NCI-H2107 treated with DMSO at 0.1 percent for 48 hours (cell line): ENCODE measurements around the gene UBE2F.
"Not testable (repeated sequence)": the region's sequence is repeated elsewhere in the genome, so short reads cannot be mapped to it uniquely, and the experiment has no call there.

Source experiments
- DNase-seq: peaks from one replicate; lab custom pipeline; 2025; ENCODE audit not compliant: unreplicated experiment; lab: John Stamatoyannopoulos, UW

The UBE2F gene

DNA sequence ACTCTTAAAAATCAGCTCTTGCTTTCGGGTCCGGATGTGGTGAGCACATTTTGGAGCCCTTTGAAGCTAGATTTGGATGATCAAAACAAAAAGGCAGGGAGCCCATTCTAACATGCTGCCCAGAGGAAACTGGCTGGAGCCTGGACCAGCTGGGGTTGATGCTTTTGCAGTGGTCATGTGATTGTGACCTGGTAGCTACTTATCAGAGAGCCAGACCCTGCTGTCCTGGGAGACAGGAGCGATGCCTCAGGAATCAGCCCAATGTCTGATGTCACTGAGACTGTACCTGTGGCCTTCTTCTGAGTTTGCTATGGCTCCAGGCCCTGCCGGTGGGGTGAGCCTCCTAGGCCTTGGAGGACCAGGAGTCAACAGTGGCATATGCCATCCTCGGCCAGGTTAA lies 75.3 kb downstream of the UBE2F start:
- DNase-seq, result no peak

DNA sequence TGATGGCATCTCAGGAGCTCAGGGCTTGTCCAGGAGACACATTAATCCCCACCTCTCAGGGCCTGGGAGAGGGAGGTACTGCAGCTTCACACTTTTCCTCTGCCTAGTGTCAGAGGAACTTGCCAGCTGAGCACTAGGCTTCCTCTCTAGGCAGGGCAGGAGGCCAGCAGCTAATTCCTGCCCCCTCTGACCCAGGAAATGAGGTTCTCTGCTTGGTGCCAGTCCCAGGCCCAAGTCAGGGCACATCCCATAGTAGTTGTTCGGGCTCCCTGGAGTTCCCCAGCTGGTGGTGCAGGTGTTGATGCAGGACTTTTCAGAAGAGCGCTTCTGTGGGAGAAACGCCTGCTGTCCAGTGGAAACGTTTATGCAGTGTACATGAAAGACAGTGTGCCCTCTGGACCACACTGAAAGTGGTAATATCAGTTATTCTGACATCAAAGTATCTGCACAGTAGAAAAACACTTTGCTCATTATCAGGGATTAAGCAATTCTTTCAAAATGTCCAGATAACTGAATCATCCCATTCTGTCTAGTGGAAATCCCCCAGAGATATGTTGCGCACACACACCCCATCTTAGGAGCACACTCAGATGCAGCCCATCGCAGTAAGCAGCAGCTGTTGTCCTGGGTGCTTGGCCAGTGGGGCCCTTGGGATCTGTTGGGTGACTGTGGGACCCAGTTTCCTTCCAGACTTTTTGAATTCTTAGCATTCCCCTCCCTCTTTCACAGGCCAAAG lies 76.2 kb downstream of the UBE2F start:
- no peak for DNase-seq

DNA sequence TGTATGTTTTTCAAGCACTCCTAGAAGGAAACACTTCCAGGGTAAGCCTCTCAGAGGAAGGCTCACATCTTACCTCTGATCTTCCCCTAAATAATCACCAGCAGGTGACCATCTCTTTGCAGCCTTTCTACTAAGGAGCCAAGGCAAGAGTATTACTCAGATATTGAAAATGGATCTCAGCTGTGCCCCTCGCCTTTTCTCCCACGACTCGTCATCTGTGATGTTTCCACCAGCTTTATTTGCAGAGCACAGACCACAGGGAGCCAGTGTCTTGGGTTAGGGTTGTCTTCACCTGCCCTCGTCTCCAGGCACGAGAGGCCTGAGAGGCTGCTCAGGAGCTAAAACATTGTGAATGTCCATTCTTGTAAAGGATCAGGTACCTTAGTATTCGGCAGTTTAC lies 77.0 kb downstream of the UBE2F start:
- no peak for DNase-seq

DNA sequence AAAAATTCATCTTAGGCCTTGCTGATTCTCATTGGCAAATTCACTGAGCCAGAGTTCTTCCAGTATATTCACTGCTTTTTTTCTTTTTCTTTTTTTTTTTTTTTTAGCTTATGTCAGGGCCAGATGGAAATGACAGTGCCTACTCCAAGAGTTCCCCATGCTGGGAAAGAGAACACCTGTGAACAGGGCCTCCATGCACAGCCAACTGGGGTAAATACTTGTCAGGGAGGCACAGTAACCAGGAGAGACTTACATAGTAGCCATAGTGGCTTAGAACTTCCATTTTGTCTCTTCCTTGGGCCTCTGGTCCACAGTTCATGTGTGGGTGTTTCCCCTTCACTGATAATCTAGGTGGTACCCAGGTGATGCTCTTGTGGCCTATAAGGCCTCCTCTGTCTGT lies 78.8 kb downstream of the UBE2F start:
- DNase-seq, result no peak

DNA sequence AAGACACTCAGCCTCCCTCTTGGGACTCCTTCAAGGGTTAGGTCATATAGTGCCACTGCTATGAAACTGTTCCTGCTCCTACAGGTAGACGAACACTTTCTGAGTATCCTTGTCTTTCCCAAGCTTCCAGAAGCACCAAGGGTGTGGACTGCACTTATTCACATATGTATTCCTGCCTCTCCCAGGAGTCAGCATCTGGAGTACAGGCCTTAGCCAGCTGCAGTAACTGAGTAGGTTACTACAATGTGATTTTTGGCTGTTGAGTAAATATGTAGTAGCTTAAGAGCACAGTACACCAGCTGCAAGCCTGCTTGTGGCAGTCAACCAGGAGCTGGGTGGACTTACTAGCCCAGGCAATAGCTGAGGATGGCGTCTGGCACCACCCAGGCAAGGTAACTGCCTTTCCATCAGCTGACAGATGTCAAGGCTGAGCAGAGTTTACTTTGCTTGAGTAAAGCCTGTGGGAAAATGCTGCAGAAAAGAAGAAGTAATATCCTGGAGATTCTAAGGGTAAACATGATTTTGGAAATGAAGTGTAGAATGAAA lies 80.0 kb downstream of the UBE2F start:
- no peak for DNase-seq

DNA sequence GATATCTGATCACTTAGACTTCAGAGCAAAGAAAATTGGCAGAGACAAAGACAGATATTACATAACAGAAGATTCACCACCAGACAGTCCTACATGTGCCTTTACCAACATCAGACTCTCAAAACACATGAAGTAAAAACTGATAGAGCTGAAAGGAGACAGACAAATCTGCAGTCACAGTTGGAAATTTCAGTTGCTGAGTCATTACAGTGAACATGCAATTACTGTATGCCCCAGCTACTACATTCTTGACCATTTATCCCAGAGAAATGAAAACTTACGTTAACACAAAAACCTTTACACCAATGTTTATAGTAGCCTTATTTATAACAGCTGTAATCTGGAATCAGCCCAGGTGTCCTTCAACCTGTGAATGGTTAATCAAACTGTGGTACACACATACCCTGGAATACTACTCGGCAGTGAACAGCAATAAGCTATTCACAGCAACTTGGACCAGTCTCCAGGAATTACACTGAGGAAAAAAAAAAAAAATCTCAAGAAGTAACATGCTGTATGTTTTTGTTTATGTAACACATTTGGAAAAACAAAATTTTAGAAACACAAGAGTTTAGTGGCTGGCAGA lies 86.5 kb downstream of the UBE2F start:
- no peak for DNase-seq

DNA sequence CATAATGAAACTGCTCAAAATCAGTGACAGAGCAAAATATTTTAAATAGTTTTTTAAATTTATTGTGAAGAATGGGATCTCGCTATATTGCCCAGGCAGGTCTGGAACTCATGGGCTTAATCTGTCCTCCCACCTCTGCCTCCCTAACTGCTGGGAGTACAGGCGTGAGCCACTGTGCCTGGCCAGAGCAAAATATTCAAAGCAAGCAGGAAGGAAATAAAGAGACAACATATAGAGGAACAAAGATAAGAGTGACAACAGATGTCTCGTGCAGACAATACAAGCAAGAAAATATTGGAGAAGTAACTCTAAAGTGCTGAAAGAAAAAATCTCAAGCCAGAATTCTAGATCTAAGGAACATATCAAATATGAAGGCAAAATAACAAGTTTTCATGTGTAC lies 89.0 kb downstream of the UBE2F start:
- DNase-seq, result no peak

DNA sequence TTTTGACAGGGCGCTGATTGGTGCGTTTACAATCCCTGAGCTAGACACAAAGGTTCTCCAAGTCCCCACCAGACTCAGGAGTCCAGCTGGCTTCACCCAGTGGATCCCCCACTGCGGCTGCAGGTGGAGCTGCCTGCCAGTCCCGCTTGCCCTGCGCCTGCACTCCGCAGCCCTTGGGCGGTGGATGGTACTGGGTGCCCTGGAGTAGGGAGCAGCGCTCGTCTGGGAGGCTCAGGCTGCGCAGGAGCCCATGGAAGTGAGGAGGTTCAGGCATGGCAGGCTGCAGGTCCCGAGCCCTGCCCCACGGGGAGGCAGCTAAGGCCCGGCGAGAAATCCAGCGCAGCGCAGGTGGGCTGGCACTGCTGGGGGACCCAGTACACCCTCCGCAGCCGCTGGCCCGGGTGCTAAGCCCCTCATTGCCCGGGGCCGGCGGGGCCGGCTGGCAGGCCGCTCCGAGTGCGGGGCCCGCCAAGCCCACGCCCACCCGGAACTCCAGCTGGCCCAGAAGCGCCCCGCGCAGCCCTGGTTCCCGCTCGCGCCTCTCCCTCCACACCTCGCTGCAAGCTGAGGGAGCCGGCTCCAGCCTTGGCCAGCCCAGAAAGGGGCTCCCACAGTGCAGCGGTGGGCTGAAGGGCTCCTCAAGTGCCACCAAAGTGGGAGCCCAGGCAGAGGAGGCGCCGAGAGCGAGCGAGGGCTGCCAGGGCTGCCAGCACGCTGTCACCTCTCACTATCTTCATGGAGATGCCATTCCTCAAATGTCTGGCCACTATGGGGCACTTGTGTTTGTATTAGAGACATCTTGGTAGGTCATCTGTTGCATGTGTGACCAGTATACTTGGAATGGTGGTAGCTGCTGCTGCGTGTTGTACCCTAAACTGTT lies 91.1 kb downstream of the UBE2F start:
- not testable (repeated sequence) for DNase-seq

DNA sequence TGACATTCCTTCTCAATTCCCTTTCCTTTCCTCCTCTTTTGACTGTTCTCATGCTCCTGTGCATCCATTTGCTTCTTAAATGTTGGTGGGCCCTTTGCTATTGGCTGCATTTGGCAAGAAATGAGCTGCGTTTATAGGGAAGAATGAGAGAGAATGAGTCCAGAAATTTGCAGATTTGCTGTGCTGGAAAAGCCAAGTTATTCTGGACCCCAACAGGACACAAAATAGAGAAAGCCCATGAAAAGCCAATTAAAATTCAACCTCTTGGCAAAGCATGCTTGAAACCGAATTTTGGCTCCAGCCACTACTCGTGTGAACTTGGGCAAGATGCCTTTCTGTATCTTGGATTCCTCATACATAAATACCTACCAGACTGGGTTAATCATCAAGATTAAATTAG lies 92.7 kb downstream of the UBE2F start:
- no peak for DNase-seq

DNA sequence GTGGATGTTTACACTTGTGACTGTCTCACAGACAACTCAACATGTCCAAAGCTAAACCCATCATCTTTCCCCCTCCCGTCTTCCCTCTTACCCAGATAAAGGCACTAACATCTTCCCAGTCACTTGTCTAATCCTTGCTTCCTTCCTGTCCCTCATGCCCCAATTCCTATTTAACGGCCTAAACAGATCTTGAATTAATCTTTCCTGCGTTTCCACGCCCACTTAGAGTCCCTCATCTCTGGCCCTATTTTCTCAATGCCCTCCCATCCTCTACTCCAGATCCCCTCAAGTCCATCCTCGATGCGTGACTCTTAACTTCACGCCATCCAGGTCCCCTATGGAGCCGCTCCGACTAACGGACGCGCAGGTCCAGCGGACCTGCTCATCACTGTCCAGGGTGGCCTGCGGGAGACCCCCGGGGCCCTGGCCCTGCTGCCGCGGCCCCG lies 93.3 kb downstream of the UBE2F start:
- no peak for DNase-seq

DNA sequence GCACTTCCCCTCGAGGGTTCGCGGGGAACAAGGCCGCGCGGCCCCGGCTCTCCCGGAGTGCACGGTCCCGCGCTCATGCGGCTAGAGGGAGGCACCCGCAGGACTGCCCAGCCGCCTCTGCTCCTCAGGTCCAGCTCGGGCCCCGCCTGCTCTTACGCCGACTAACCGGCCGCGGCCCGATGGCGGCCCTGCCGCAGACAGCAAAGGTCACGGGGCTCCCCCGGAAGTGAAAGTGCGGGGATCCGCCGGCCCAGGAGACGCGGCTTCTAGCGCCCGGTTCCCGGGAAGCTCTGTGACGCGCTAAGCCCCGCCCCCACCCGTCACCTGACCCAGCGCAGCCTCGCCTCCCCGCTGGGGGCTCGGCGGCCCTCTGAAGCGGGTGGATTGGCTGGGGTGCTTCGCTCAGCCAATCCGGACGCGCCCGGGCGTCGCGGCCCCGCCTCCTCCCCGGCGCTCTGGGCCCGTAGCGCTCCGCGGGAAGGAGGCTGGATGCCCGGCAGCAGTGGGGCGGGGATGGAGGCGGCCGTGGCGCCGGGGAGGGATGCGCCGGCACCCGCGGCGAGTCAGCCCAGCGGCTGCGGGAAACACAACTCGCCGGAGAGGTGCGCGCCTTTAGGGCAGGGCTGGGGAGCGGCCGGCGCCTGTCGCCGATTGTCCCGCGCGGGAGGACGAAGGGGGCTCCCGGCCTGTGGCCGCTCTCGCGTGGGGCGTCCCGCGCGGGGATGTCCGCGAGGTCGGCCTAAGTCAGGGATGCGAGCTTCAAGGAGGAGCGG lies 93.9 kb downstream of the UBE2F start, which contains the start of gene SCLY:
SCLY (plus strand) TSS at position 460 of the 773 bp plus-strand sequence; CDS start at position 514, 54 bp downstream.
- peak; percentile 79 for DNase-seq

DNA sequence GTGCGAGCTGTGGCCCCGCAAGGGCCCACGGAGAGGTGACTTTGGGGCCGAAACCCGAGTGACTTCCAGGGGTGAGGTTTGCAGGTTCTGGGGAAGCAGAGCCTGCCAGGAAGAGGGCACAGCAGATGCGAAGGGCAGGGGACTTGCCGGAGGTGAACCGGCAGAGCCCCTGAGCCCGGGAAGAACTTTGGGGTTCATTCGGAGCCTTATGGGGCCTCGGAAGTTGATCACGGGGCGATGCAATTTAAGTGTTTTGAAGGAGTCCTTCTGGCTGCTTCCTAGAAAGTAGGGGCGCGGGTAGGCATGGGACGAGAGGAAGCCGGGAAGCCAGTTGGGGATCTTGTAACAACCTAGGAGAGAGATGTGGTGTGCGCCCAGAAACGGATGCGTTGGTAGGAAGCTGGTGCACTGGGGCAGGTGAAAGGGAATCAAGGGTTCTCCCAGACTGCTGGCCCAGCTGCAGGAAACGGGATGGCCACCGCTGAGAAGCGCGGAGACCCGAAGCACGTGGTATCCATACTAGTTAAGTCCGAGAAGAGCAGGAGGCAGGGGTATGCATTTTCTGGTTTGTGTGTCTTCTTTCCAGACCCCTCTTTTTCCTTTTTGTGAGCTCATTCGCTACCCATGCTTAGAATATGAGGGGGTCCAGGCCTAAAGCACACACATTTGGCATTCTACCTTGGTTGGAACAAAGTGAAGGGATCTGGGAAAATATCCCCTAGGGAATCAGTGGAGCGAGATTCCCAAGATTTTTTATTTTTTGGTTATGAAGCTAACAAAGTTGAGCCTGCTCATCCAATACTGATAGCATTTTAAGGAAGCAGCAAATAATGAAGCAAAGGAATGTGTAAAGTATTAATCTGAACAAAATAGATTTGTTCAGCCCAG lies 94.7 kb downstream of the UBE2F start:
- peak; percentile 40 for DNase-seq

DNA sequence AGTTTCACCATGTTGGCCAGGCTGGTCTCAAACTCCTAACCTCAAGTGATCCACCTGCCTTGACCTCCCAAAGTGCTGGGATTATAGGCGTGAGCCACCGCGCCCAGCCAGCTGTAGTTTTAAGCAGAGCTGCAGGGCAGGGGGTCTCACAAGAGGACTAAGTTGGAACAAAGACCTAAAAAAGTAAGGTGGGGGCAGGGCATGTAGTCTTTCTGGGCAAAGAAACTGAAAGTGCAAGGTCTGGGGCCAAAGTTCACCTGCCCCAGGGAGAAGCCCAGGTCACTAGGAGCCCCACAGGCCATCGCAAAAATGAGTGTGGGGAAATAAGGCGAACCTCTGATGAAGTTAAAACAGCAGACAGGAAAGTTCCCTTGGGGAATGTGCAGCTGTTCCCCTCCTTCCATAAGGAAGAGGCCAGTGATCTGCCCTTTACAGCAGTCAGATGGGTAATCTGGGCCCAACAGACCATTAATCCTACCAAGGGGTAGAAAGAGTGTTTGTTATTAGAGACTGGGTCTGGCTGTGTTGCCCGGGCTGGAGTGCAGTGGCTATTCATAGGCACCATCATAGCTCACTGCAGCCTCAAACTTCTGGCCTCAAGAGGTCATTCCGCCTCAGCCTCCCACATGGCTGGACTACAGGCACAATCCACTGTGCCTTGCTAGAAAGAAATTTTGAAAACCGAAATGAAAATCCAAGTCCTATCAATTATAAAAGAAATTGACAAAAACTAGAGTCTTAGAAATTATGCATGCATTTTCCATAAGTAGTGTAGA lies 96.8 kb downstream of the UBE2F start:
- DNase-seq, result no peak

DNA sequence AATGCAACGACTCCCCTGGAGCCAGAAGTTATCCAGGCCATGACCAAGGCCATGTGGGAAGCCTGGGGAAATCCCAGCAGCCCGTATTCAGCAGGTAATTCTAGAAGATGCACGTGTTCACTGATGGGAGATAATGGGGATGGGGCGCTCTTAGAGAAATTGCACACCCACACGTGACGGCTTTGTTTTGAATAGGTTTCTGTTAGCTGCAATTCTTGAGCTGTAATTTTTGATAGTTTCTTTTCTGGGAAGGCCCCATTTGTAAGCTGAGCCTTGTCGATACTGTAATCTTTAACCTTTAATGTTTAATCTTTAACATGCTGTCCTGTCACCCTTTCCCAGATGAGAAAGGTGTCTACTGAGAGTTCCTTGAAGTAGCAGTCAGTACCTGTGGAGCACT lies 97.6 kb downstream of the UBE2F start:
- no peak for DNase-seq

DNA sequence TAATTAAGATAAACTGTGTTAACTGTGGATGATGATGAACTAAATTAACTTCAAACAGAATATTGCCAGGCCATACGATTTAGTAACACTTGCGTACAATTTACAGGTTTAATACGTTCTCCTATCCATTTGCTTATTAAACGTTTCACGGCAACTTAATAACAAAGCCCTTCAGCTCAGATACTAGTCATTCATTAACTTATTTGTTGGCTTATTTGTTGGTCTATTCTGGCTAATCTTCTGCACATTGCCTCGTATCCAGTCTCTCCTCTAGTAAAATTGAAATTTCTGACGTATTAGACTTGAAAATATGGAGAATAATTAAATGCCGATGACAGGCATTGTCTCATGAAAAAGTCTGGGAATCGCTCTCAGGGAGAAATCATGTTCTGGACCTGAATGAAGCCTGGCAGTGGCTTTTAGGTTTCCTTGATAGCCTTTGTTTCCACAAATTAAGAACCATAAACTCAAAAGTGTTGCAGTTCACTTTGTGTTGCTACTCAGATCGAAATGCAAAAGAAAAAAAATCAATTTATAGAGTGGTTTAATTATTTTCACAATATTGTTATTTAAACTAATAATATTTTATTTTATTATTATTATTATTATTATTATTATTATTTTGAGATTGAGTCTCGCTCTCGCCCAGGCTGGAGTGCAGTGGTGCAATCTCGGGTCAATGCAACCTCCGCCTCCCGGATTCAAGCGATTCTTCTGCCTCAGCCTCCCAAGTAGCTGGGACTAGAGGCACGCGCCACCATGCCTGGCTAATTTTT lies 98.4 kb downstream of the UBE2F start:
- DNase-seq, result no peak

DNA sequence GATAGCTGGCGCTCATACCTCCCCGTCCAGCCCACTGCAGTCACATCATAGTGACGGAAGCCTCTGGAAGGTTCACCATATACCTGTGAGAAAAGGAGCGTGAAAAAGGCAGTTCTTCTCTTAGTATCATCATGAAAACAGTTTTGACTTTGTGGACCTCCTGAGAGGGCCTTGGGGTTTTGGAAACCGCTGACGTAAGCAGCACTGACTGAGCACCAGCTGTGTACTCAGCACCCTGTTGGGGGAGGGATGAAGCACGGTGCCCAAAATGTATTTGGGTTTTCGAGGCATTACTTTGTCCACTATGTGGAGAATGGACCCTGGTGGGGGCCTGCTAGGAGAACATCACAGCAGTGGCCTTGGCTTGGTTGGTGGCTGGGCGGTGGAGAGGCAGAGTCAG lies 99.4 kb downstream of the UBE2F start:
- no peak for DNase-seq

DNA sequence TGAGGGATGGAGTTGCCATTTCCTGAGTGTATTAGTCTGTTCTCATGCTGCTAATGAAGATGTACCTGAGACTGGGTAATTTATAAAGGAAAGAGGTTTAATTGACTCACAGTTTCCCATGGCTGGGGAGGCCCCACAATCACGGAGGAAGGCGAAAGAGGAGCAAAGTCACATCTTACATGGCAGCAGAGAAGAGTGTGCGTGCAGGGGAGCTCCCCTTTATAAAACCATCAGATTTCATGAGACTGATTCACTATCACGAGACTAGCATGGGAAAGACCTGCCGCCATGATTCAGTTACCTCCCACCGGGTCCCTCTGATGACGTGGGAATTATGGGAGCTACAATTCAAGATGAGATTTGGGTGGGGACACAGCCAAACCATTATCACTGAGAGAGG lies 99.9 kb downstream of the UBE2F start:
- DNase-seq, result not testable (repeated sequence)

DNA sequence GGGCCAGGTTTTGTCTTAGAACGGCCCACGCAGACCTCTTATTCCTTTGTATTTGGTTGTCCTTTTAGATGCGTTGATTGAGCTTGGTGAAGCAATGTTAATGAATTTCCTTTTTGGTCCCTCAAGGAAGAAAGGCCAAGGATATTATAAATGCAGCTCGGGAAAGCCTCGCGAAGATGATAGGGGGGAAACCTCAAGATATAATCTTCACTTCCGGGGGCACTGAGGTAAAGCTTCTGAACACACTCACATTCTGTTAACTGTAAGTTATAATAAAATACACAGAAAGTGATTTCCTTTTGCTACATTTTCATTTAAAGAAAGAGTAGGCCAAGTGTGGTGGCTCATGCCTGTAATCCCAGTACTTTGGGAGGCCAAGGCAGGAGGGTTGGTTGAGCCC lies 101.1 kb downstream of the UBE2F start:
- DNase-seq, result no peak
